GM21447 (cell line): ENCODE results near the gene RIOK2.
A peak's percentile ranks its signal among the peaks of the same experiment; 100 is the strongest.
"Not testable (repeated sequence)": the region's sequence is repeated elsewhere in the genome, so short reads cannot be mapped to it uniquely, and the experiment has no call there.

Experiments used
- ATAC-seq: cut with Tn5 transposase; IDR thresholded peaks from one replicate; pipeline ENCODE4 v1.9.1; 2021; ENCODE audit not compliant: unreplicated experiment

RIOK2 gene

DNA sequence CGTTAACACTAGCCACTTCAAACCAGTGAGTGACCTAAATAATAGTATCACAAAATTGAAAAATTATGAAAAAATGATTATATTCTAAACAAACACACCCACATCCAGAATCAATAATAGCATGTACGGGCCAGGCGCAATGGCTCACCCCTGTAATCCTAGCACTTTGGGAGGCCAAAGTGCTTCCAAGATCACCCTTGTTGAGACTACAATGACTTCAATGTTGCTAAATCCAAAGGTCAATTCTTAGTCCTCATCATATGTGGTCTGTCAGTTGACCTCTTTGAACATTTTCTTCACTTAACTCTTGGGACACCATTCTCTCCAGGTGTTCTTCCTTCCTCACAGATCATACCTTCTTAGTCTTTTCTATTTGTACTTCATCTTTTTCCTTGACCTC lies 11.3 kb downstream of the RIOK2 start:
- ATAC-seq: no peak

DNA sequence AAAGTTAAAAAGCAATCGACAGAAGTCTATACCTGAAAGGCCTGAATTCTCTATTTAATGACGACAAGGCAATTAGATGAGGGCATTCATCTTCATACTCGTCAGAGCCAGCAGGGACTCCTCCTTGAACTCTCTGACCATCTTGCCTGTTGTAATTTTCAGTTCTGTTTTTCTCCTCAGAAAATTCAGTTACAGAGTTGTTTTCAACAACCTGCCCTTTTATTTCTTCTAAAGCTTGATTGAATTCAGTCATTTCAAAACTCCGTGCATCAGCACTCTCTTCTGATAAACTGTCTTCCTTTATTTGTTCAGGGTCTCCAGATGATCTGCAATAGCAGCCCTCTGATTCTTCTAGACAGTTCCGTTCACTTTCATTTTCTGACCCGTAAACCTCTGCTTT lies 15.6 kb downstream of the RIOK2 start:
- peak; percentile 64 for ATAC-seq

DNA sequence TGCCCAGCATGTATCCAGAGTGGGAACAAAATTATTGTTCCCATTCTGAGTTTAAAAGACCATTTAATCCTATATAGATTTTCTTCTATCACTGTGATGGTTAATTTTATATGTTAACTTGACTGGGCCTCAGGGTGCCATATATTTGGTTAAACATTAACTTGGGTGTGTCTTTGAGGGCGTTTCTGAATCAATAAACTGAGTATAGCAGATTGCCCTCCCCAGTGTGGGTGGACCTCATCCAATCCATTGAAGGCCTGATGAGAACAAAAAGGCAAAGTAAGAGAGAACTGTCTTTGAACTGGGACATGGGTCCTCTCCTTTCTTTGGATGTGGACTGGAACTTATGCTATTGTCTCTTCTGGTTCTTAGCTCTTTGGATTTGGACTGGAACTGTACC lies 17.3 kb downstream of the RIOK2 start:
- ATAC-seq: no peak

DNA sequence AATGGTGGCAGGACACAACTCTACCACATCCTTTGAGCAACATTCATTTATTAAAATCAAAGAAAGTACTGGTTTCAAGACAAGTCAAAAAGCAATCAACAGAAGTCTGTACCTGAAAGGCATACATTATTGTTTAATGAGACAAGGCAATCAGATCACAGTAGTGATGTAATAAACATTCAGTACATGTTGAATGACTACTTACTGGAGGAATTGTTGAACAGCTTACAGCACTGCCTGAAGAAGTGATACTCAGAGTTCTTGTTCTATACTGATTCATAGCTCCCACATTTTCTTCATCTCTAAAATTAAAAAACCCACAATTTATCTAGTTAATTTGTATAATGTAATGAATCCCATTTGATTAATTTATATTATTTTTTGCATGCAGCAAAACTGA lies 18.2 kb downstream of the RIOK2 start:
- ATAC-seq: no peak

DNA sequence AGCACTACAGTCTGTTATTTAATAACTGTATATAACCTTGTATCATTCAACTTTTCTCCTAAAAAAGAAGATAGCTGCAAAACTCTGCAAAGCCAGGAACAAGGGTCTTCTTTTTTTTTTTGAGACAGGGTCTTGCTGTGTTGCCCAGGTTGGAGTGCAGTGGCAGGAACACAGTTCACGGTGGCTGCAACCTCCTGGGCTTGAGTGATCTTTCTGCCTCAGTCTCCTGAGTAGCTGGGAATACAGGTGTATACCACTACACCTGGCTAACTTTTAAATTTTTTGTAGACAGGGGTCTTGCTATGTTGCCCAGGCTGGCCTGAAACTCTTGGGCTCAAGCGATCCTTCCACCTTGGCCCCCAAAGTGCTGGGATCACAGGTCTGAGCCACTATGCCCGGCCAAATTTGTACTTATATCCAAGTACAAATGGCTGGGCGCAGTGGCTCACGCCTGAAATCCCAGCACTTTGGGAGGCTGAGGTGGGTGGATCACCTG lies 19.2 kb downstream of the RIOK2 start:
- no peak for ATAC-seq

DNA sequence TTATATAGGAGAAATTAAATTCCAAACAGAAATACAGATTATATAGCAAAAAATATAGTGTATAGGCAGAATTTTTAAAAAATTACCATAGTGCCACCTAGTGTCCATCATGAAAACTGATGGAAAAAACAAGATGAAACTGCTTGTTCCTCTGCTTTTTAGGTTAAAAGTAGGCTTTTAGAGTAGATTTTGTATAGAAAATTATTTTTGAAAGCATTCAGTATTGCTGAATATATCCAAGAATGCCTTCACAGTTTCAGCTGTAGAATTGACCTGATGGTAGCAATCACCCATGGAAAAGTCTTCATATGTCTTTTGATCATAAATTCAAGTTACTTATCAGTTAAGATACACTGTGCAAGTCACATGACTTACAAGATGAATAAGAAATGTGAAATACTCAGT lies 19.7 kb downstream of the RIOK2 start:
- ATAC-seq: no peak

DNA sequence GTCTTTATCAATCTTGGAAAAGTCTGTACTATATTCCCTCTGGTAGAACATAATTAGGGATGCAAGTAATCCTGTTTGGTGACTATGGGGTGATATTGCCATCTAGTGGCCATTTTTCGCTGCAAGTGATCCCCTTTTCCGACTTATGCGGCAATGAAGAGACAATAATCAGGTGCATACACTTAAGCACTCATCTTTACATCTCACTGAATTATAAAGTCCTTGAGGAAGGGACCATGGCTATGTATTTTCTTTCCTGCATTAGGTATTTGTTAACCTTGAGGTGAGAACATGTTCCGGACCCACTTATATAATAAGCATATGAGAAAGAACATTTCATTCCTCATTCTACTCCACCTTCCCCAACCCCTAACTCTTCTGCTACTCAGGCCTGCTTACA lies 21.0 kb downstream of the RIOK2 start:
- peak; percentile 65 for ATAC-seq

DNA sequence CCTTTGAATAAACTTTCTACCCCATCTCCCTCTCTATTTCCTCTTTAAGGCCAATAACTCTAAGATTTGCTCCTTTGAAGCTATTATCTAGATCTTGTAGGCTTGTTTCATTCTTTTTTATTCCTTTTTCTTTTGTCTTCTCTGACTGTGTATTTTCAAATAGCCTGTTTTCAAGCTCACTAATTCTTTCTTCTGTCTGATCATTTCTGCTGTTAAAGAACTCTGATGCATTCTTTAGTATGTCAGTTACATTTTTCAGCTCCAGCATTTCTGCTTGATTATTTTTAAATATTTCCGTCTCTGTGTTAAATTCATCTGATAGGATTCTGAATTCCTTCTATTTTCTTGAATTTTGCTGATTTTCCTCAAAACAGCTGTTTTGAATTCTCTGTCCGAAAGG lies 25.4 kb downstream of the RIOK2 start:
- ATAC-seq: no peak

DNA sequence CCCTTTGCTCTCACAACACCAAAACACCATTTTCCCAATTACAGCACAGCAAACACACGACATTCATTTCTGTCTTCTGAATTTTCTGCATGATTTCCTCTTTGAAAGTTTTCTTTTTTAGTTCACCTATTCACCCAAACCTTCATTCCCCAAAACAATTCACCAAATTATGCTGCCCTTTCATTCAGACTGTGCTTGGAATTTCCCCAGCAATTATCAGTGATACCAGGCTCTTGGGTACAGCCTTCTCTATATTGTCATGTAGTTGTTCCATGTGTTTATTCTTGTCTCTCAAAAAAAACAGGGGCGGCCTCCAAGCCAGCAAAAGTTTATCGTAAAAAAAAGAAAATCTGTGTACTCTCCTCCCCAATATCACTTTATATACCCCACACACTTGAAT lies 31.7 kb downstream of the RIOK2 start:
- no peak for ATAC-seq

DNA sequence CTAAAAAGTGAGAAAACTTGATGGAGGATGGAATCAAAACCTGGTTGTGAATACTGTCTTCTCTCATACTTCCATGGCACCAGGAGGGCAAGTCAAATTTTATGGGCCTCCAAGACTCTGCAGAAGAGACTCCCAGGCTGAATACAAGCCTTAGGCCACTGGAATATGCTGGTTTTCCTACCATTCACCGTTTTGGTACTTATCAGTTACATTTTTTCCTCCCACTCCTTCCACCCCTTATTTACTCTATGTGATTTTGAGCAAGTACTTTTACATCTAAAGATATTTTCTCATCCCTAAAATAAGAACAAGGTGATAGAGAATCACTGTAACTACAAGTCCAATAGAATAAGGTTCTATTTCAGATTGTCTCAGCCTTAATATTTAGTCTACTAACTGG lies 32.6 kb downstream of the RIOK2 start:
- no peak for ATAC-seq

DNA sequence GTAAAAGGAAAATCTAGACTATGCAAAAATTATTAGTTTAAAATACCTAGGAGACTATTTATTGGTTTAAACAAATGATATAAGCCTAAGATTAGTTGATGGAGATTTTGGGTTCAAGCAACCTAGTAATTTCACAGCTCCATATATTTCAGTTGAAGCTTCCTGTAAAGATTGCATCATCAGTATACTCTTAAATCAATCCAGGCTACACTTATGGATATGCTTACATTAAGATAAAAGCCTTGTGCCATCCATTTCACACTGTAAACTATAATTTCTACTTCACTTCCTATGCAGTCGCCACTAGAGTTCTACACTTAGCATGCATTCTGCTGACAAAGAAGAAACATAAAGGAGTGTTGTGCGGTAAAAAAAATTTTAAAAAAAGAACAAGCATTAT lies 33.3 kb downstream of the RIOK2 start:
- no peak for ATAC-seq

DNA sequence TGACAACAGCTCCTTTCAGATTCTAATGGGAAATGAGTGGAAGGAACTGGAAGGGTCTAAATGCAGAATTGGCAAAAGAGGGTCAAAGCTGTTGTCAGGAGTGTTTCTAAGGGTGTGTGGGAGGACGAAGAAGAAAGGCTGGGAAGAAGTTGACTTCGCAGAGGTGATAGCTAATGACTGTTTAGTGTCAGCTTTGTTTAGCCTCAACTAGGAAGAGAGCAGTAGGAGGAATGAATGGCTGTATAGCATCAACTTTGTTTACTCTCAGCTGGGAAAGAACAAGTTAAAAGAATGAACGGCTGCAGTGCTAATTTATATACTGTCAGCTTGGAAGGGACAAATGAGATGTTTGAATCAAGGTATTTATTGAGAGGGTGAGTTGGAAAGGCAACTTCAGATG lies 34.8 kb downstream of the RIOK2 start:
- ATAC-seq: no peak

DNA sequence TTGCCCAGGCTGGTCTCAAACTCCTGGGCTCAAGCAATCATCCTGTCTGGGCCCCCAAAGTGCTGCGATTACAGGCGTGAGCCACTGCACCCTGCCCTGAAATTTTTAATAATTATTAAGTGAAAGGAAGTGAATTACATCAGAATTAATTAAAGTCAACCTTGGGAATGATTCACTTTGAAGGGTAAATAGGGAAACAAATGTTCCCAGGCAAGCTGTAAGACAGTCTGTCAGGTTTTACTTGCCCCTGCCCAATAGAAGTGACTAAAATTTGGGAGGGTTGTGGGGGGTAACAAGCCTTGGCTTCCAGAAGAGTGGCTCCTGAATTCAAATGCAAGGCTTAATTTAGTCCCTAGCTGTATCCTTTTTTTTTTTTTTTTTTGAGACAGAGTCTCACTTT lies 39.3 kb downstream of the RIOK2 start:
- no peak for ATAC-seq

DNA sequence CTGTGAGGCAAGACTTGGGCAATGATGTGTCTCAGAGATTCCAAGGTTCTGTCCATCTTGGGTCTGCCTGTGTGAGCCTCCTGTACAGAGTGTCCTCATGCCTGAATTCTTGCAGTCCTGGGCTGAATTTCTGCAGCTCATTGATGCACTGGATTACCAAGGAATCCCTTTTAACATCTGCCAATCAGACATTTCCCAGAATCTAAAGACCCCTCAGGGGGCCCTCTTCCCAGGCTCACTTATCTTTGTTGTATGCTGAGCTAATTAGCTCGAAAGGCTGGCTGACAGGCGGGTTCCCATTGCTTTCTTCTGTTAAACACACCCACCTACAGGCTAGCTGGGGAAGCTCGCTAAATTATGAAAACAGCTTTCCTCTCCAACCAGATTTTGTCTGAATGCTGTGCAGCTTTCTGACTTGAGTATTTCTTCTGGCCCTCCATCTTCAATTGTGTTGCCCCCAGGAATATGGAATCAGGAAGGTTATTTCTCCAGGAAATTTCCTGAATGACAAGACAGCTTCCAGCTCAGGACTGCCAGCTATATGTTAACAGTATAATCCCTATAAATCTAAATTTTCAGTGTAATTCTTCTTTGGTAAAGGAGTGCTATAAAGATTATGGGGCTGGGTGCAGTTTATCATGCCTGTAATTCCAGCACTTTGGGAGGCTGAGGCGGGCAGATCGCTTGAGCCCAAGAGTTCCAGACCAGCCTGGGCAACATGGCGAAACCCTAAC lies 40.4 kb downstream of the RIOK2 start, which contains the start of gene LIX1:
TSS of gene LIX1 (minus strand) at position 91 of the 734 bp plus-strand sequence. CDS start at position 56, 35 bp downstream.
- peak; percentile 77 for ATAC-seq

DNA sequence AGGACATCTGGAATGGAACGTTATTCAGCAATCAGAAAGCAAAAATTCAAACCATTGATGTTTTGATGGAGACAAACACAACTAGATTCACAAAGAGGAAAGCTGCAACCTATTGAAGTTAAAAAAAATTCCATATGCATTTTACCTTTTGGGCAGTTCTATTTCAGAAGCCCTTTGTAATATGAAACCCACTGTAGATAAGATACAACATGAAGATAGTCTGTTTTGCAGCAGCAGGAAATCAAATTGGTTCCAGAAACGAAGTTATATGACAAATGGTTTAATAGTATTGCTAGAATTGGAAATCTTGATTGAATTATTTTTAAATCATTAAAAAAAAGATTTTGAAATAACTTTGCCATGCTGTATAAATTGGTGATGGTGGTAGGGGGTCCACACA lies 41.5 kb downstream of the RIOK2 start:
- ATAC-seq: no peak

DNA sequence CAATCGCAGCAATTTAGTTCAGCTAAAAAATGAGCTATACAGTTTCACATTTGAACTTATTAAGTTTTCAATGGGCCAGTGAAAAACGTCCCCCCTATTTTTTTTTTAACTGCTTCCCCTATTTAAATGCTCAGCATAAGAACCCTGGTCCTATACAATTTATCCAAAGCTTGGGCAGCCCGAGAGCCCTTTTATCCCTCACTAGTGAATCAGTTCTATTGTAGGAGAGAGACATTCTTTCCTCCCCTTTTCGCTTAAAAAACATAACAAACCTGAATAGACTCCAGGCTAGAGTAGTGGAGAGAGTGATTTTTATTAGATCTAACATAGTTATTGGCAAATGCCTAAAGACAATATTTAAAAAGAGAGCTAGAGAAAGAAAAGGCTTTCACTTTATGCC lies 42.0 kb downstream of the RIOK2 start:
- no peak for ATAC-seq

DNA sequence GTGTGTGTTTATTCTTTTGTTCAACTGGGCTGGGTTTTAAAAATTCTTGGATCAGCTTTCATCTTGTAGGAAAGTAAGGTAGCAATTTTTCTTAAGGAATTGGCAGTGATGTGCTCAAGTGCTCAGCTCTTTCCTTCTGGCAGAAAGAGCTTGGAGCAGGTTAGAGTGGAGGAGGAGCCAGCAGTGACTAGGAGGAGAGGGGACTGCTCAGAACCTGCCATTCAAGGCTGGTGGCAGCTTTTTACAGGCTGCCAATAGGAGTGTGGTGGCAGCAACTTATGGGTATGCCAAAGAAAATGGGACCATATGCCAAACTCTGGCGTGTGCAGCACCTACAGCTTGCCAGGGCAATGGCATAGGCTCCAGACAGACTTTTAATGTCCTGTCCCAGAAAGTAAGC lies 42.8 kb downstream of the RIOK2 start:
- ATAC-seq: not testable (repeated sequence)

DNA sequence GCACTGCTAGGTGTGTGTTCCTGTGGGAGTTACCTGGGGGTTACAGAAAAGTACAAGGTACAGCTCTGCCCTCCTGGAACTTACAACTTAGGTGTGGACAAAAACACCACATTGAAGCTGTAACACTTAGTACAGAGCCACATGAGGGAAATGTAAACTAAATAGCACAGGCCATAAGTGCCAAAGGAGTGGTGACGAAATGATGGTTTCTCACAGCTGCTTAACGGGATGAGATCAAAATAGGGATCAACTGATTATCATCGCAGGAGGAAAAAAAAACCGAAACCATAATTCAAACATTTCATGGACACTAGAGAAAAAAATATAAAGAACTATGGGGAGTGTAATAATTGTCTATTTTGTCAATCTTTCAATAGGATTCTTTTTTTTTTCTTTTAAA lies 46.6 kb downstream of the RIOK2 start:
- ATAC-seq: no peak

DNA sequence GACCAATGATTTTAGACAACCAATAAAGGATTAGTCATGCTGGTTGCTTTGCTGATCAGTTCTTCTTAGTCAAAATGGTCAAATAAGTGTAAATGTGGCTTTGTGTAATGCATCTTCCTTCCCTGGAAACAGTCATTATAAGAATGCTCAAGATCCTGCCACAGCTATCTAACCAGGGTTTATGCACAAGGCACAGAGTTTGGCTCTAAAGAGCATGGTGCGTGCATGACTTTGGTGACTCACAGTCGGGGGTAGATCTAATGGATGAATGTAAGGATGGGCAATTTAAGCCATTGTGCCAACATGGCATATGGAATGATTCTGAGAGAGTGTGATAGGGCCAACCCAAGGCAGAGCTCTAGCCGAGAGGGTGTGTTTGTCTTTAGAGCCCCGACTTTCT lies 47.2 kb downstream of the RIOK2 start:
- ATAC-seq: no peak

DNA sequence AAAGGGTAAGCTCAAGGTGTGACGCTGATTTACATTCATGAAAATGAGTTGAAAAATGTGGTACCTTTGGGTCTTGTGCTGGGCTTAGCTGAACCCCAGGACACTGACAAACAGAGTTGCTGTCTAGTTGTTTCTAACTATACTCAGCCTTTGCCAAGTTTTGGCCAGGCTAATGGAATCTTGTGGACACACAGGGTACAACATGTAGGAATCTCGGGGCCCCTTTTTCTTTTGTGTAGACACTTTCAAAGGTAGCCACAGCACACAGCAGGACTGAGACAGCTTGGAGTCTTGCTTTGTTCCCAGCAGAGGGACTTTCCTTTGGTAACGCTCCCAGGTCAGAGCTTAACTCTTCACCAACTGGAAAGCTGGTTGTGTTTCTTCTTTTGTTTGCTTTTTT lies 48.4 kb downstream of the RIOK2 start:
- no peak for ATAC-seq

DNA sequence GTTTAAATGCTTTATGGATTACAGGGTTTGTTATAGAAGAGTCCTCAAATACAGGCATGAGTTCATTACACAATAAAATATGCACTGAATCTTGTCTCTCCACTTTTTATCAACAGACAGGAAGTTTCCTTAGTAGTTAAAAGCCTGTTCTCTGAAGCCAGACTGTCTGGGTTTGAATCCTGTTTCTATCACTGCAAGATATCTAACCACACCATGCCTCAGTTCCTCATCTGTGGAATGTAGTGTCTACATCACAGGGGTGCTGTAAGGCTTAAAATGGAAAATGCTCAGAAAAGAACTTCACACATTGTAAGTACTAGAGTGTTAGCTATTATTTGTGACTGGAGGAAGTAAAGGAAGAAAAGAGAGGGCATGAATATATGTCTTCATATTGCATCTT lies 49.9 kb downstream of the RIOK2 start:
- ATAC-seq: no peak

DNA sequence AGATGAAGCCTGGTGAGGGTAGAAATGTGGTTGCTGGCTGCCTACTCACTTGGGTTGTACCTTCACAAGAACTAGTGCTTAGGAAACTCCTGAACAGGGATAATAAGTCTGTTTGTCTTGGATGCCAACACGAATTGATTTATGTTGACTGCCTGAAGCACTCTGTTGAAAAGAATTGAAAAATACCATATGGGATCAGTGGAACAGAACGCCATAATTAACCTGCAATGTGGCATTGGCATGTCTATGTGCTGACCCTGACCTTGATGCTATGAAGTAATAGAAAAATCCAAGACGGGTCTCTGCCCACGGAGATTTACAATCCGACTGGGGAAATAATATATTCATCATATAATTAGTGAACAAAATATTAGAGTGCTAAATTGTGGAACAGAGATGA lies 51.1 kb downstream of the RIOK2 start:
- no peak for ATAC-seq

DNA sequence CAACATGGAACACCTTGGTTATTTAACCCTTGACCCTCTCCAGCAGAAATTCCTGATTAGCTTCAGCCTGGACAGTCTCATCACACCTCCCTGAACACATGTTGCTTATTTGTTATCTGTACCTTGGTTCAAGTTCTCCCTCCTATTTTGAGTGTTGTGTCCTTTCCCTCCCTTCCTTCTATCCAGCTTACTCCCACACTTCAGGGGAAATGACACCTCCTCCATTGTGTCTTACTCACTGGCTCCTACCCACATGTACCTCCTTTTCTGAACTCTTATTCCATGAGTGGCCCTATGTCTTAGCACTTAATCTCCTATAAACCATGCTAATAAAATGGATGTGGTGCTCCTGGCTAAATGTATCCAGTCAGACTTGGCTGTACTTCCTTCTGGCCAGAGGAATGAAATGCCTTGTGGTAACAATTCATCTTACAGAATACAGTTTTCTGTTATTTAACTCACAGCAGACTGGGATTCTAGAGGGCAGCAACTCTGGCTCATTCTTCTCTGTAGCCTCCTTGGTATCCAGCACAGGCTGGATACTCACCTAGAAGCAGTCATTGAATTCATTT lies 51.8 kb downstream of the RIOK2 start:
- ATAC-seq: no peak
